Fibroblast of skin of left biceps (primary cell): ENCODE measurements around the gene DLD.
"Not testable (repeated sequence)": the region's sequence is repeated elsewhere in the genome, so short reads cannot be mapped to it uniquely, and the experiment has no call there.

Experiments
- DNase-seq, 2 experiments: peaks; one replicate each; pipeline ENCODE4 v3.0.0-alpha.2; 2013; ENCODE audit warnings: low read depth in 2 of 2

The DLD gene

DNA sequence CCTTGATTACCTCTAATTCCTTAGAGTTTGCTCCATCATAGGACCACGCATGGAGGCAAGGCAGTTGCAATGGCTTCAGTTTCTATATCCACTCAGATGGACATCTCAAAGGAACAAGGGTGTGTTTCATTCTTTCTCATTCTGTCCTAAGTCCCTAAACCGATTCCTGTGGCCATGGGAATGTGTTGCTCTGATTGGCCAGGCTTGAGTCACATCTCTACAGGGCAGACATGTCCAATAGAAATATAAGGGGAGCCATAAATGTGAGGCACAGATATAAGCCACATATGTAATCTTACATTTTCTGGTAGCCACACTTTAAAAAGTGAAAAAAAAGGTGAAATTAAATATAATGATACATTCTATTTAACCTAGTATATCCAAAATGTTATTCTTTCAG is 16.9 kb upstream of the DLD start:
- no peak for DNase-seq

DNA sequence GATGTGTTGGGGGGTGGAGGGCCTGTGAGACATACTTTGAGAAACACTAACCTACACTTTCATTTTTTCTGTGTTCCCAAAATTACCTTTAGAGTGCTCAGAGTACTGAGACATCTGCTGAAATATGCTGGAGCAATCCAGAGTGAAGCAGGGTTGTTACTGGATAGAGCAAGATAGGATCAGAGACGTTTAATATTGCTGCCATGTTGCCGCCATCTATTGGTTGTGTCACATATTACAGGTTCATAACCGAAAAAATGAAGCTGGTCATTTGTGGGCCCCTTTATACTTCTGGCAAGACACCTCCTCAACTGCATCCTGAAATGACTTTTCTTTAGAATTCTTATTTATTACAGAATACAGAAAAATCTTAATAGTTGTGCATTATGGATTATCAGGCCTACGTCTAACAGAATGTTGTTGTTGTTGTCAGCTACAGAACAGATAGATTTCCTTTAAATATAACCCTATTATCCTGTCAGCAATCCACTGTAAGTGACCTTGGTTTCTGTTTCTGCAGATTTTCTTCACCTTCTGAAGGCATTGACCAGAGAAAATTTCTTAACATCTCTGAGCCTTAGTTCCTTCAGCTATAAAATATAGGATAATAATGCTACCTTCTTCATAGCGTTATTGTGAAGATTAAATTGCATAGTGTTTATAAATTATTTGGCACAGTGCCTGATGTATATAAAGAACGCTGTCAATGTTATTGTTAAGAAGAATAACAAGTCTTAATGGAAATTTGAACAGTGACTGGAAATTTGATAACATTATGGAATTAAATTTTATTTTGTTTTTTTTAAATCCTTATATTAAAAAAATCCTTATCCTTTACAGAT is 16.2 kb upstream of the DLD start:
- peak in 1 of 2 experiments; percentile 26 for DNase-seq

DNA sequence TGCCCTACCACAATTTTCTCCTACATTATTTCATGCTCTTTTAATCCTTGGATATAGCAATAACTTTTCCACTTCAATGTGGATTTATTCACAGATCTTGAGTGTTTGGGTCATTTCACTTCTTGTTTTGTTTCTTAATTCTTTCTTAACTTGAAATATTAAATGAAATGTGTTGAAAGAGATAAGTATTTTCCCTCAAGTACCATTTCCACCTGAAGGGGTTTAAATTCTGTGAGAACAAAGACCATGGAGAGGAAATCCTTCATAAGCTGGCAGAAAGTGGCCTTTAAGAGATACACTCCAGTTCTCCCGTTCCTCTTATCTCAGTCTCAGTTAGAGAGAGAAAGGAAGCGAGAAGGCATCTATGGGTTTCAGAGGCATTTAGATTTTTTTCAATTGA is 14.1 kb upstream of the DLD start:
- no peak for DNase-seq

DNA sequence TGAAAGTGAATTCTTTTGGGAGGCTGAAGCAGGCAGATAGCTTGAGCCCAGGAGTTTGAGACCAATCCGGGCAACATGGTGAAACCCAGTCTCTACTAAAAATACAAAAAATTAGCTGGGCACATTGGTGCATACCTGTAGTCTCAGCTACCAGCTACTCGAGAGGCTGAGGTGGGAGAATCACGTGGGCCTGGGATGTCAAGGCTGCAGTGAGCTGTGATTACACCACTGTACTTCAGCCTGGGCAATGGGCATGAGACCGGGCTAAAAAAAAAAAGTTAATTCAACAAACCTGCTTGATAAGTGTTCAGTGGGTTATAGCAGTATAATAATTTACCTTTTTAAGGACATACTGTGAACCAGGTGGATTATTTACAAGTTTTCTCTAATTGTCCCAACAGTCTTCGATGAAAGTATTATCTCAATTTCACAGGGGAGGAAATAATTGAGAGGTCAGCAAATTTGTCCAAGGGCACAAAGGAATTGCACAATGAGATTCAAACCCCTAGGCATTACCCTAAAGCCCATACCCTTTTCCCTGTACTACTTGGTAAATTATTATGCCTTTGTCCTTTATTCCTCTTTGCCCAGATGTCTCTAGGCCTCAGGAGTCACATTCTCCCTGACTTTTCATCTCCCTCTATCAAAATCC is 13.1 kb upstream of the DLD start:
- DNase-seq, result no peak

DNA sequence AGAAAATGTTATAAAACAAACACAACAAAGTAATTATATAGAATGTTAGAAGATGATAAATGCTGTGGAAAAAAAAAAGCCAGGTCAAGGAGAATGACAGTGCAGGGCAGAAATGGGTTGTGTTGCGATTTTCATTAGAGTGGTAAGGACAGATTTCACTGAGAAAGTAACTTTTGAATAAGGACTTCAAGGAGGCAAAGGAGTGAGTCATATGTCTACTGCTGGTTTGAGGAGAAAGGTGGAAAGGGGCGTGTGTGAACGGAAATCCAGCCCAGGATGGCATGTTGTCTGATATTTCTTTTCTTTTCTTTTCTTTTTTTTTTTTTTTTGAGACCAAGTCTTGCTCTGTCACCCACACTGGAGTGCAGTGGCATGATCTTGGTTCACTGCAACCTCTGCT is 12.3 kb upstream of the DLD start:
- no peak for DNase-seq

DNA sequence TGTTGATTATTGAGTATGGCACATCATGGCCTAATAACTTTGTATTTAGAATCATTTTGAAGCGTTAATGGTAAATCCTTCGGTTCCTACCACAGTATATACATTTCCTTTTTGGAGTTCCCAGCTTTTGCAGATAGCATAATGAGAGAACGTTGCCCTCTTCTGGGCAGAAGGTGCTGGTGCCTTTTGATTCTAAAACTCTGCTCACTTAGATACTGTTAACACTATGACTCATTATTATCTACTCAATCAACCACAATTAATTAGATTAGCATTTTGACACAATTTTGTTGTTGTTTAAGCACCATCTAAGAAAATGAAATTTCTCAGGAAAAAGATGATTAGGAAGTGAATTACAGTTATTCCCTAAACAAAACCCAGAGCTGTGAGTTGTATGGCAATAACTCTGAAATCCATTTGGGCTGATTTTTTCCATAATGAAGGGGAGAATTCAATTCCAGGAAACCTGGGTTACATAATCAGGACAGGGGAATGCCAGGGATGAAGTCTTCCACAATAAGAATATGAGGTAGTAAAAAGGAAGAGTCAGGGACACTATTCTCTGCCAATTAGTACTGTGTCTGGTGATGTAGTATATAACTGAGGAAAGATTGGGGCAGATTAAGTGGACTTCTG is 11.5 kb upstream of the DLD start:
- DNase-seq, result no peak

DNA sequence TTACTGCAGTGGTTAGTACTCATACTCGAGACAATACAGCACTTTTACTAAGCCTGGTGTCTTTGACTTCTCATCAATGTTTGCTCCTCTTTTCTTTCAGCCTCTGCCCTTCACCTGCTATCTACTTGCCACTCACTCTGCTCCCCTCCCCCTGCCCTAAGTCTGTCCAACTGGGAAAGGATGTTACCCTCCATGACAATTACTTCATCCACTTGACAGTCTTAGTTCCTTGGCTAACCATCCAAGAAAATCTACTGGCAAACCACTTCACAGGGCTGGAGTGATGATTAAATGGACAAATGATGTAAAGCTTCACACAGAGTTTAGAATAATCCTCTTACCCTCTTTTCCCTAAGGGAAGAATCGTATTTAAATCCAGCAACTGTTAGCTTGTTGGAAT is 8.2 kb upstream of the DLD start:
- DNase-seq, result no peak

DNA sequence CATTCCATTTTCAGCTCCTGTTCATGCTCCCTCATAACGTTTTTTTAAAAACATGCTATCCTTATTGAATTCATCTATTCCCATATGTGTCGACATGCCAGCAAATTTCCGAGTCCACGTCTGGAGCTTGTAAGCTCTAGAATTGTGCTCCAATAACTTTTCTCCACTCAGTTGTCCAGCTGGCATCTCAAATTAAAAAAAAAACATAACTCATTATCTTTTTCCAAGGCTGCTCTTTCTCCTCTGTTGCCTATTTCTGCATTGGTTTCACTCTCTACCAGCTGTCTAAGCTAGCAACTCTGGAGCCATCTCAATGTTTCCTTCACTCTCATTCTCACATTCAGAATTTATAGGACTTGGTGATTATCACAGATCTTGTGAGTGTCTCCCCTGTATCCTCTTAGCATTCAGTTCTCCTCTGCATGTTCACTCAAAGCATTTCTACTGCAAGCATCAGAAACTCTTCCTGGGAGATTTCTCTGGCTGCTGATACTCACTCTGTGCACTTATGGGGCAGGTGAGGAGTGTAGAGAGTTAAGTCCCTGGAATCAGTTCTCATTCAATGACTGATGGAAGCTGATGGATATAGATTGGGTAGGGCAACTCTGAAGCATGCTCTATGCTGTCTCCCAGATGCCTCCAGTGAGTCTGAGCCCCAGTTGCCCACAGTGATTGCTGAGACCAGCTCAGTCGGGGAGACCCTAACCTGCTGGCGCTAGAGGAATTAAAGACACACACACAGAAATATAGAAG is 6.7 kb upstream of the DLD start:
- DNase-seq, result no peak

DNA sequence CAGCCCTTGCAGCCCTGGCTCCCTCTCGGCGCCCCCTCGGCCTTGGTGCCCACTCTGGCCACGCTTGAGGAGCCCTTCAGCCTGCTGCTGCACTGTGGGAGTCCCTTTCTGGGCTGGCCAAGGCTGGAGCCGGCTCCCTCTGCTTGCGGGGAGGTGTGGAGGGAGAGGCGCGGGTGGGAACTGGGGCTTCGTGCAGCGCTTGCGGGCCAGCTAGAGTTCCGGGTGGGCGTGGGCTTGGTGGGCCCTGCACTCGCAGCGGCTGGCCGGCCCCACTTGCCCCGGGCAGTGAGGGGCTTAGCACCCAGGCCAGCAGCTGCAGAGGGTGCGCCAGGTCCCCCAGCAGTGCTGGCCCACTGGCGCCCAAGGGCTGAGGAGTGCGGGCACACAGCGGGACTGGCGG is 3.2 kb upstream of the DLD start:
- not testable (repeated sequence) for DNase-seq

DNA sequence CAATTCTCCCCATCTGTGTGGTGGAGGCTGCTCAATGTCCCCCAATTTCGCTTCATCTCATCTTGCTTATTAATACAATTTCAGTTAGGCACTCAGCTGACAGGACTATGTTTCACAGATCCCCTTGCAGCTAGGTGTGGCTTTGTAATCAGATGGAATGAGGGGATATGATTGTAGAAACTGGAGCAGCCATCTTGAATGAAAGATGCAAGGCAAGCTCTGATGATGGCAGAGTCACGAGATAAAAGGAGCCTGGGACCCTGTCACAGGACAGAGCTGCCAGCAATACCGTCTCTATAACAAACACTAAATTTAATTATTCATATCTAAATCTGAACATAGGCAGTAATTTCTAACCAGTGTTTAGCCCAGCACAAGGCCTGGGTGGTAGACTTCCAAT is 991 bp upstream of the DLD start:
- DNase-seq, result no peak

DNA sequence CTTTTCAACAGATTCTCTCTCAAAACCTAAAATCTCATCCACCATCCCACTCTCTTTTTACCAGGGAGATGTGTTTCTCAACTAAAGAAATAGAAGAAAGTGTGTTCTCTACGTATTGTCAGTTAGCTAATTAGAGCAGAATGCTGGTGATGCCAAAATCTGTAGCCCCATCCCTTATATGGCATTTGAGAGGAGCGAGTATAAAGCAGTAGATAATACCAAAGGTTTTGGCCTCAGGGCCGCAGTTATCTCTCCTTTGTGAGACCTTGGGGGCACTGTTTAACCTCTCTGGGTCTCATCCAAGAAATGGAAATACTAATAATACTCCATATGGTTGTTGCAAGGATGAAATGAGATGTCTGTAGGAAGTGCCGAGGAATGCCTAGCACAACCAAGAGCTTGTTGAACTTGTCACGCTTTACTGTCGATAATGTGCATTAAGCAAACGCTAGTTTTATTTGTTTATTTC is 456 bp upstream of the DLD start:
- DNase-seq, result no peak

DNA sequence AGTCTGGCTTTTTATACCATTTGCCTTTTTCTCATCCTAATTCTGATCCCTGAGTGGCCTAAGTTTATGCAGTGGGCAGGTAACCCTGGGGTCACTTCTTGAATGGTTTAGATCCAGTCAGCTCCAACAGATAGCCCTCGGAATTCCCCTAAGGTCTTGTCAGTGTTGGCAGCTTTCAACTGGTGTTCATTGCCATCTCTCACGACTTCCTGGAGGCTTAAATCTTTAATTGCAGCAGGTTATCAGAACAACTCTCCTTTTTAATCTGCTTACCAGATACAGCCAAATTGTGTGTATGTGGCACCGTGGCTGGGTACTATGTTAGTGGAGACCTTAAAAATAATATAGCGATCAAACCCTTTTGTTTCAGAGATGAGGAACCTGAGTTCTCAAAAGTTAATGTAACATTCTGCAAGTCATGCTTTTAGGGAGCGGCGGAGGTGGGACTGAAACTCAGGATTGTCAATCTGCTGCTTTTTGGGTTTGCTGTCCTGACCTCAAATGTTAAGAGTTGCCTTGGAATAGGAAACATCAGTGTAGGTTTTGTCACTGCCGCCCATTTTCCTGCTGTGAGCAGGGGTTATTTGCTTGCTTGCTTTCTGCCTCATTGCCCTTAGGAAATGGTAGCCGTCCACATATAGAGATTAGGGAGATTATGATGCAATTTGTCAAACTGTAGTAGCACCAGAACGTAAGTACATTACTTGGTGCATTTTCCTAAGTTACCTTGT is 818 bp downstream of the DLD start:
- DNase-seq, result no peak

DNA sequence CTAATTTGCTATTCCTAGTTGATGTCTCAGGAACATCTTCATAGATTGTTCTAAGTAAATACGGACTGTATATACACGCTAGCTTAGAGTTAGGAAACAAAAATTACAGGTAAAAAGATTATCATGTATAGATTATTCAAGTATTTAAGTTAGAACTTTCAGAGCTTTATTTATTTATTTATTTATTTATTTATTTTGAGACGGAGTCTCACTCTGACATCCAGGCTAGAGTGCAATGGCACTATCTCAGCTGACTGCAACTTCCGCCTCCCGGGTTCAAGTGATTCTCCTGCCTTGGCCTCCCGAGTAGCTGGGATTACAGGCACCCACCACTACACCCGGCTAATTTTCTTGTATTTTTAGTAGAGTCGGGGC is 1.4 kb downstream of the DLD start:
- not testable (repeated sequence) for DNase-seq

DNA sequence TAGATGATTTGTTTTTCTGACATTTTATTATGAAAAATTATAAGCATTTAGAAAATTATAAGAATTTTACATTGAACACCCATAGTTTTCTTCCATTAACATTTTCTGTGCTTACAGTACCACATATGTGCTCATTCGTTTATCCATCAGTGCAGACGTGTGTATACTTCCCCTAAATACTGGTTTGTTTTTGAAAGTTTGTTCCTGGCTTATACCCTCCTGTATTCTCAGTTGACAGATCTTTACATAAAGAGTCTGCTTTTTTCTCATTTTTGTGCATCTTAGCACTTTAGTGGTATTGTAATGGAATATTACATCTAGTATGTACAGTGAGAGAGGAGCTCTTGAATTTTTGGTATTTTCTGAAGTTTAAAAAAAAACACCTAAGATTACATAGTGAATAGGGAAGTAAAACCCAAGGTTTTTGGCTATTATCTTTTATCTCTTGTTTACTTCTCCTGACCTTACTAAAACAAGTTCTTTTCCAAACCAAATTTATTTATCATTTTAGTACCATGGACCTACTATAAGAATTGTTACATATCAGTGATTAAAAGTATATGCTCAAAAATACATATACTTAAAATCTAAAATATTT is 8.1 kb downstream of the DLD start:
- DNase-seq, result no peak

DNA sequence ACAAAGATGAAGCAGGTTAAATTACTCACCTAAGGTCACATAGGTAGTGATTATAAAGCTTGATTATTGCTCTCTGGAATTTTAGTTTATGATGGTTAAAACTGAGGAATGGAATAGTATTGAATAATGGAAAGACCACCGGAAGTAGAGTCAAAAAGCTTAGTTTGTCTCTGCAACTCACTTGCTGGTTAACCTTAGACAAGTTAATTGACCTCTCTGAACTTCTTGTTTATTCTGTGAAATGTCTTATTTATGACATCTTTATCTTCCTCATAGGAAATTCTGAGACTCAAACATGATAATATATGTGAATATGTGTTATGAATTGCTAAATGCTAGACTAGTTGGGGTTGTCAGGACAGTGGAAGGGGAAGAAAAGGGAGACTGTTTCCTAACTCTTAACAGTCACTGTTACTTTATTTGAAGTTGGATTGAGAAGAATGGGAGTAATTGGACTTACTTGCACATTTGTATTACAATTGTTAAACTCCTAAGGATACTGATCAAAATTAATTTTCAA is 9.6 kb downstream of the DLD start:
- DNase-seq, result no peak

DNA sequence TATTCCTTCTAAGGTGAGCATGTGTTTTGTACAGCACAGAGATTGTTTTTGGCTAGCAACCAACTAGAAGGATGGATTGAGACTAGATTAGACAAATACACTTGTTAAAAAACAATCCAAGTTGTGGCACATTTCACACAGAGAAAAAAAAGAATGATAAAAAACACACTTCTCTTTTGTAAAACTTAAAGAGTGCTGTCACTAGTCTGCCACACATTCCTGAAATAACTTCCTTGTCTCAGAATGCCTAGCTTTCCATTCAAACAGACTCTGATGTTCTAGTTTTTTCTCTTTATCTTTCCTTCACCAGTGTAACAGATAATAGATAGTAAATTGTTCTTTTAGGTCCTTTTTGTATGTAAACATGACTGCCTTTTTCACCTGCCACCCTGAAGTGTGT is 11.4 kb downstream of the DLD start:
- DNase-seq, result no peak

DNA sequence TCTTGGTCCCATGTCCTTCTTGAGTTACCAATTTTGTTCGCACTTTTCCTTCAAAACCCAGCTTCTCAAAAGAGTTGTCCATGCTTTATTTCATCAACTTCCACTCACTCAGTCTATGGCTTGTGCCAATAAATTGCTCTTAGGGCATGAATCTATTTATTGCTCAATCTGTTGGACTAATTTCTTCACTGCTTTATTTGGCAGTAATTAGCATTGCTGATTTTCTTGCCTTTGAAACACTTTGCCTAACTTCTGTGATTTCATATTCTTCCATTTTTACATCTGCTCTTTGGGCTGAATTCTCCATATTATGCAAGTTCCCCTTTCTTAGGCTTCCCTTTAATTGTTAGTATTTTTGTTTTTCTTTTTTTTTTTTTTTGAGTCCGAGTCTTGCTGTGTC is 16.8 kb downstream of the DLD start:
- no peak for DNase-seq

DNA sequence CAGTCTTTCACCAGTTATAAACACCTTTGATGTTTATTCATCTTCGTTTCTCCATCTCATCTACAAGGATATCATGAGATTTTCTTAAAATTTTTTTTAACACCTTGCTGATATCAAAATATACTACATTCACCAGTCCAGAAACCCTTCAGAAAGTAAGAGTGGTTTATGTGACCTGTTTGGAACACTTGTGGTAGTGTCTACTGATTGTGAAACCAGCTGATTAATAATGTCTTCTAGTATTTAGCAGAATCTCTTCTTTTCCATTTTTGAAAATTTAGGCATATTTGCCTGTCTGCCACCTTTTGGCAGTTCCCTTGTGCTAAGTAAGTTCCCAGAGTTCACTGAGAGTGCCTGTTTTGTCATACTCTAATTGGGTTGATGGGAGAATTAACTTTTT is 18.5 kb downstream of the DLD start:
- no peak for DNase-seq

DNA sequence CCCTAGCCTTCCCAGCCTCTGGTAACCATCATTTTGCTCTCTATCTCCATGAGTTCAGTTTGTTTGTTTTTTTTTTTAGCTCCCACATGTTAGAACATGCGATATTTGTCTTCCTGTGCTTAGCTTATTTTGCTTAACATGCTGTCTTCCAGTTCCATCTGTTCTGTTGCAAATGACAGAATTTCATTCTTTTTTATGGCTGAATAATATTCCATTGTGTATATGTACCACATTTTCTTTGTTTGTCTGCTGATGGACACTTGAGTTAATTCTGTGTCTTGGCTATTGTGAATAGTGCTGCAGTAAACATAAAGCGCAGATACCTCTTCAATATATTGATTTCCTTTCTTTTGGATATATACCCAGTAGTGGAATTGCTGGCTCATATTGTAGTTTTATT is 21.0 kb downstream of the DLD start:
- no peak for DNase-seq

DNA sequence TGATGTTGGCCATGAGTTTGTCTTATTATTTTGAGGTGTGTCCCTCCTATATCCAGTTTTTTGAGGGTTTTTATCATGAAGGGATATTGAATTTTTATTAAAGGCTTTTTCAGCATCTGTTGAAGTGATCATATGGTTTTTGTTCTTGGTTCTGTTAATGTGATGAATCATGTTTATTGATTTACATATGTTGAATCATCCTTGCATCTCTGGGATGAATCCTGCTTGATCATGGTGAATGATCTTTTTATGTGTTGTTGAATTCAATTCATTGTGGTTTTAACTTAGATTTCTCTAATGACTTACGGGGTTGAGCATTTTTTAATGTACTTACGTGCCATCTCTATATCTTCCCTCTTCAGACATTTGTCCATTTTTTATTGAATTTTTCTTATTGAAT is 22.9 kb downstream of the DLD start:
- DNase-seq, result no peak

DNA sequence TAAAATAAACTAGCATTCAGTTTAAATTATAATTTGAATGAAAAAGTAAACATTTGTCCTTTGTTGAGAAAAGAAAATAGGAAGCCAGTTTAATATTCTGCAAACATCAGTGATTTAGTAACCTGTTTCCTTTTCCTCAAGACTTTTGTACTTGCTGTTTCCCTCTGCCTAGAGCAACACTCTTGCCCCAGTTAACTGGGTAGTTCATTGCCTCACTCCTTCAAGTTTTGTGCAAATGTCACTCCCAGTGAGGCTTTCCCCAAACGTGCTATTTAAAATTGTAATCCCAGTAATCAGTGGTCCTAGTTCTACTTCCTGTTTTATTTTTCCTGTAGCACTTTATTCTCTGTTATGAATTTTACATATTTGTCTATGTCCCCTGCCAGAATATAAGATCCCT is 23.8 kb downstream of the DLD start:
- DNase-seq, result no peak
